ENCODE measurements around the gene ADAMTSL1.

DNA sequence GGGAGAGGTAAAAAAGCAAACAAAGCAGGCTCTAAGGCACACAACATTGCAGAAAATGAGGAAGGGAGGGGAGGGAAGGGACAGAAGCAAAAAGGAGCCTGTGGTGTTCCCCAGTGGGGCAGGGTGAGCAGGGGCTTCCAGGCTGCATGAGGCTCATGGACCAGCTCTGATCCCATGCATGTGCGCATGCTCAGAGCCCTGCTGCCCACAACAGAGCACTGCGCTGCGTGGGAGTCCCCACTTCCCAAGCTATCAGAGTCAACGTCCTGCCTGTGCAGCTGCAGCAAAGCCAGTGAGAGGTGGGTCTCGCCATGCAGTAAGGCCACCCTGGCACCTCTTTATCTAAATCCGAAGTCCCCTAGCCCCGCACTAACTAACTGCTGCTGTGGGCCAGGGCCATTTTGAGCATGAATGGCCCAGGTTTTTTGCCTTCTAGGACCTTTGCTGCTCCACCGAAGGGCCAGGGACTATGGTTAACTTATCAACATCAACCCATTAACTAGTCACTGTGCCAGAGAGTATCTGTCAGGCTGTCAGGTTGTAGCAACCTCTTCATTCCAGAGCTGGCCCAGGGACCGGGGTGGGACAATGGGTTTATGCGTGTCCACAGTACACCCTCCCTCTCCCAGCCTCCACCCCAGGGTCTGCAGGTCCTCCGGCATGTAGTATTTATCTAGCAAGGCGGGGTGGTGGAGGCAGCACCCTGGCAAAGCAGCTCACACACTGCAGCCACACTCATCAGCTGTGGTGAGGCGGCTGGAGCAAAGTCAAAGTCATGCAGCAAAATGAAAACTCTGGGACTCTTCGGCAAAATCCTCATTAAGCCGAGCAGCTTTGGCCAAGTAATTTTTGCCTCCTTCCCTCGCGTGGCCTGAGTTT, 435.4 kb downstream of the ADAMTSL1 start:
- TF ChIP-seq, protein P1, sequence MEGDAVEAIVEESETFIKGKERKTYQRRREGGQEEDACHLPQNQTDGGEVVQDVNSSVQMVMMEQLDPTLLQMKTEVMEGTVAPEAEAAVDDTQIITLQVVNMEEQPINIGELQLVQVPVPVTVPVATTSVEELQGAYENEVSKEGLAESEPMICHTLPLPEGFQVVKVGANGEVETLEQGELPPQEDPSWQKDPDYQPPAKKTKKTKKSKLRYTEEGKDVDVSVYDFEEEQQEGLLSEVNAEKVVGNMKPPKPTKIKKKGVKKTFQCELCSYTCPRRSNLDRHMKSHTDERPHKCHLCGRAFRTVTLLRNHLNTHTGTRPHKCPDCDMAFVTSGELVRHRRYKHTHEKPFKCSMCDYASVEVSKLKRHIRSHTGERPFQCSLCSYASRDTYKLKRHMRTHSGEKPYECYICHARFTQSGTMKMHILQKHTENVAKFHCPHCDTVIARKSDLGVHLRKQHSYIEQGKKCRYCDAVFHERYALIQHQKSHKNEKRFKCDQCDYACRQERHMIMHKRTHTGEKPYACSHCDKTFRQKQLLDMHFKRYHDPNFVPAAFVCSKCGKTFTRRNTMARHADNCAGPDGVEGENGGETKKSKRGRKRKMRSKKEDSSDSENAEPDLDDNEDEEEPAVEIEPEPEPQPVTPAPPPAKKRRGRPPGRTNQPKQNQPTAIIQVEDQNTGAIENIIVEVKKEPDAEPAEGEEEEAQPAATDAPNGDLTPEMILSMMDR (conservative IDR thresholded peaks at IDR 0.05; ENCODE audit: low read length): no peak
- no peak for TF ChIP-seq EZH2phosphoT487 (IDR thresholded peaks at IDR 0.05; ENCODE audit: borderline replicate concordance, low read depth, low read length)
